ENCODE measurements around the gene TMEM151B. TPM values are rescaled to one million over a fixed set of nuclear protein-coding genes. Genes with fewer than 3 reads are reported as not detected.

TMEM151B gene
- total and polyA plus RNA-seq, 2 of the 4 experiments (the other 2 are of a cell fraction): not detected

GRCh38 chr6:44228433-44228832 lies 41.8 kb upstream of the TMEM151B start:
- Histone ChIP-seq H2BK120ac (ENCODE audit: low read depth, low read length) (no peak overlapping the region), H4K5ac (ENCODE audit: low read depth, low read length) (no peak overlapping the region), H3K4me2 (ENCODE audit: low read depth, low read length) (no peak overlapping the region), H2BK15ac (ENCODE audit: low read depth, low read length) (no peak overlapping the region), H2AK9ac (replicated peaks; ENCODE audit: low read depth, low read length, poor library complexity) (no peak overlapping the region), H4K20me1 (ENCODE audit: insufficient read depth, low read length) (no peaks in the 10 kb centered on the region), H3K9me1 (ENCODE audit: insufficient read depth, low read length) (no peaks in the 10 kb centered on the region), H2AFZ (replicated peaks; ENCODE audit: low read length, poor library complexity) (no peak overlapping the region), H3K14ac (replicated peaks; ENCODE audit: low read depth, low read length) (no peak overlapping the region), H2BK20ac (ENCODE audit: low read depth, low read length) (no peak overlapping the region), H3K4me1 (ENCODE audit: control insufficient read depth, insufficient read depth, low read length) (0 out of 2 replicates have a peak, but pooled peaks cover 4% of the 10 kb centered on the region), H3K4ac (ENCODE audit: low read depth, low read length) (no peak overlapping the region), H3K4me3 (ENCODE audit: insufficient read depth, low read depth, low read length) (no peak overlapping the region), H4K91ac (ENCODE audit: insufficient read depth, low read depth, low read length) (no peak overlapping the region), H4K8ac (ENCODE audit: low read depth in 2 of 2, low read length in 2 of 2) (no peak overlapping the region), H3K27ac (ENCODE audit: insufficient read depth, low read length) (no peak overlapping the region), H2BK5ac (ENCODE audit: low read depth, low read length, poor library complexity, severe bottlenecking) (no peak overlapping the region), H3K79me1 (ENCODE audit: low read depth in 1 of 2, low read length in 2 of 2) (peaks cover 0 to 8% of the 10 kb centered on the region in 2 experiments; a peak in 1 of 4 replicates), H3K36me3 (ENCODE audit: control insufficient read depth, insufficient read depth, low read length) (peaks cover 2% of the 10 kb centered on the region; the same call in 1 of the 2 replicates), H3K56ac (ENCODE audit: extremely low read depth, insufficient read depth, low read length) (no peak overlapping the region), H3K18ac (ENCODE audit: low read depth, low read length) (no peak overlapping the region), H3K9me3 (ENCODE audit: control insufficient read depth, insufficient read depth, low read length) (no peaks in the 10 kb centered on the region), H3K23ac (ENCODE audit: low read depth, low read length) (no peak overlapping the region), H2AK5ac (ENCODE audit: low read depth, low read length) (no peak overlapping the region), H3K27me3 (ENCODE audit: control insufficient read depth, insufficient read depth, low read length) (no peaks in the 10 kb centered on the region), H3K9ac (ENCODE audit: low read depth, low read length) (no peak overlapping the region)
- no peak for DNase-seq
- in situ Hi-C loops (cut with MboI; ENCODE audit: low sequenced_read_pairs) (no loop called here), dilution Hi-C loops (cut with HindIII; ENCODE audit: low sequenced_read_pairs, unreplicated experiment) (no loop called here), intact Hi-C loops (cut with micrococcal nuclease) (no loop called here)
- ChIA-PET POLR2A (ENCODE audit: unreplicated experiment) (no interaction called here), CTCF (no interaction called here)
- BruUV-seq (replicated peaks): no TSS peak
- 92% methylated on average over 2 of the region's 7 CpGs; no CpG with 5 or more reads in 1 of the 2 experiments for WGBS, 2 experiments (ENCODE audit: extremely low coverage in 2 of 2, insufficient read length in 1 of 2)
- no peak for ATAC-seq (ENCODE audit: low read depth)
- no peak for TF ChIP-seq RFX5 (IDR thresholded peaks at IDR 0.05; ENCODE audit: low read depth, low read length)
- TF ChIP-seq MAZ (IDR thresholded peaks at IDR 0.05; ENCODE audit: borderline replicate concordance, low read depth, low read length): no peak
- no peak for TF ChIP-seq RAD21 (IDR thresholded peaks at IDR 0.05; ENCODE audit: low read length)
- no peak for TF ChIP-seq CHD1 (IDR thresholded peaks at IDR 0.05; ENCODE audit: low read depth, low read length)
- TF ChIP-seq USF2 (IDR thresholded peaks at IDR 0.05; ENCODE audit: low read depth, low read length): no peak
- TF ChIP-seq FOS (IDR thresholded peaks at IDR 0.05; ENCODE audit: low read depth, low read length): no peak
- no peak for TF ChIP-seq ELK1 (IDR thresholded peaks at IDR 0.05; ENCODE audit: borderline replicate concordance, low read depth, low read length)
- TF ChIP-seq SMC3 (IDR thresholded peaks at IDR 0.05; ENCODE audit: low read depth, low read length): no peak
- TF ChIP-seq MXI1 (IDR thresholded peaks at IDR 0.05; ENCODE audit: borderline replicate concordance, low read depth, low read length): no peak
- no peak for TF ChIP-seq BHLHE40 (IDR thresholded peaks at IDR 0.05; ENCODE audit: low read depth, low read length)
- no peak for TF ChIP-seq RCOR1 (IDR thresholded peaks at IDR 0.05; ENCODE audit: insufficient replicate concordance, low read length)
- no peak for TF ChIP-seq POLR2A (IDR thresholded peaks at IDR 0.05; ENCODE audit: low read depth, low read length)
- TF ChIP-seq NFE2L2 (IDR thresholded peaks at IDR 0.05; ENCODE audit: low read depth, low read length): no peak
- no peak for TF ChIP-seq MAFK (IDR thresholded peaks at IDR 0.05; ENCODE audit: low read depth, low read length)
- TF ChIP-seq, protein P1, sequence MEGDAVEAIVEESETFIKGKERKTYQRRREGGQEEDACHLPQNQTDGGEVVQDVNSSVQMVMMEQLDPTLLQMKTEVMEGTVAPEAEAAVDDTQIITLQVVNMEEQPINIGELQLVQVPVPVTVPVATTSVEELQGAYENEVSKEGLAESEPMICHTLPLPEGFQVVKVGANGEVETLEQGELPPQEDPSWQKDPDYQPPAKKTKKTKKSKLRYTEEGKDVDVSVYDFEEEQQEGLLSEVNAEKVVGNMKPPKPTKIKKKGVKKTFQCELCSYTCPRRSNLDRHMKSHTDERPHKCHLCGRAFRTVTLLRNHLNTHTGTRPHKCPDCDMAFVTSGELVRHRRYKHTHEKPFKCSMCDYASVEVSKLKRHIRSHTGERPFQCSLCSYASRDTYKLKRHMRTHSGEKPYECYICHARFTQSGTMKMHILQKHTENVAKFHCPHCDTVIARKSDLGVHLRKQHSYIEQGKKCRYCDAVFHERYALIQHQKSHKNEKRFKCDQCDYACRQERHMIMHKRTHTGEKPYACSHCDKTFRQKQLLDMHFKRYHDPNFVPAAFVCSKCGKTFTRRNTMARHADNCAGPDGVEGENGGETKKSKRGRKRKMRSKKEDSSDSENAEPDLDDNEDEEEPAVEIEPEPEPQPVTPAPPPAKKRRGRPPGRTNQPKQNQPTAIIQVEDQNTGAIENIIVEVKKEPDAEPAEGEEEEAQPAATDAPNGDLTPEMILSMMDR (conservative IDR thresholded peaks at IDR 0.05; ENCODE audit: low read depth, low read length): no peak
- TF ChIP-seq CEBPB (IDR thresholded peaks at IDR 0.05; ENCODE audit: low read depth, low read length): no peak
